A549 (cell line): ENCODE data around the gene HHLA2.

Source experiments
- CTCF ChIP-seq: fragments of >200 bp; sonication (Bioruptor Twin); formaldehyde crosslinking; IDR thresholded peaks from 3 replicates; pipeline ENCODE4 v1.5.1; 2016
- JUN ChIP-seq, 2 experiments: fragments of >200 bp; sonication (Bioruptor Twin); formaldehyde crosslinking; IDR thresholded peaks; 2 replicates in 1 of 2; 3 replicates in 1 of 2; pipeline ENCODE4 v1.6.1; 2016 to 2017
- PBX3 ChIP-seq: IDR thresholded peaks from 2 replicates; pipeline ENCODE4 v1.6.1; 2012
- POLR2A ChIP-seq: IDR thresholded peaks from 2 replicates; pipeline ENCODE4 v1.6.1; 2012; ENCODE audit warnings: mild to moderate bottlenecking, low read length
- RCOR1 ChIP-seq: fragments of 150-350 bp; IDR thresholded peaks from 2 replicates; pipeline ENCODE4 v1.6.1; 2014; ENCODE audit warnings: antibody characterized with exemption, low read length, low read depth
- USF2 ChIP-seq: fragments of 450-650 bp; IDR thresholded peaks from 2 replicates; pipeline ENCODE4 v1.6.1; 2014; ENCODE audit warnings: antibody characterized with exemption

GRCh38 chr3:108320746-108321350 is 24.5 kb downstream of the HHLA2 start:
- TF ChIP-seq PBX3 (no peak), JUN (IDR thresholded peaks at IDR 0.05) (no peak), POLR2A (no peak), USF2 (no peak), RCOR1 (no peak), CTCF (no peak)
